ENCODE data around the gene PCGF1.

DNA sequence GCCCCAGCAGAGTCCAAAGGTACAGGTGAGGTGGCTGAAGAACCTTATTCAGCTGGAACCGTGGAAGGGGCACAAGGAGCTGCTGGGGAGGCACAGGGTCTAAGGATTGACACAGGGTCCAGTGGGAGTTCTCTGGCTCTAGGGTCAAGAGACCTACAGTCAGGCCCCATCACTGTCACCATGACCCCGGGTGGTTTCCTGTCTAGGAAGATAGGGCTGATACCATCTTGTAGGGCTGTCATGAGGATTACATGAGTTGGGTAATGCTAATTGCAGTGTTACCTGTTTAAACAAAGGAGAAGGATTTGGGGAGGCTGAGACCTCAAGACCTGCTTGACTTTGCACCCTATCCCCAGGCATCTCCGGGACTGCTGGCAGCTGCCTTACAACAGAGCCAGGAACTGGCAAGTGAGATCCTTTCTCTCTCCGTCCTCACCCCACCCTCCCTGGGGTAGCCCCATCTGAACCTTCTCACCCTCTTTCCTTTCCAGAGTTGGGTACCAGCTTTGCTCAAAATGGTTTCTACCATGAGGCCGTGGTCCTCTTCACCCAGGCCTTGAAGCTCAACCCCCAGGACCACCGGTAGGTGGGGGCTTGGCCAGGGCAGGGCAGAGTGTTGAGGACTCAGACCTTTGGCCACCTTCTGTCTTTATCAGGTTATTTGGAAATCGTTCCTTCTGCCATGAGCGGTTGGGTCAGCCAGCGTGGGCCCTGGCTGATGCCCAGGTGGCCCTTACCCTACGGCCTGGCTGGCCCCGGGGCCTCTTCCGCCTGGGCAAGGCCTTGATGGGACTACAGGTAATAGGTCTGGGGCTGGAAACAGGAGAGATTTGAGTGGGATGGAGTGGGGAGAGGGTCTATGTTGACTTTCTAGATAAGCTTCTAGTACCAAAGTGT is 15.6 kb downstream of the PCGF1 start:
- TF ChIP-seq, protein P1, sequence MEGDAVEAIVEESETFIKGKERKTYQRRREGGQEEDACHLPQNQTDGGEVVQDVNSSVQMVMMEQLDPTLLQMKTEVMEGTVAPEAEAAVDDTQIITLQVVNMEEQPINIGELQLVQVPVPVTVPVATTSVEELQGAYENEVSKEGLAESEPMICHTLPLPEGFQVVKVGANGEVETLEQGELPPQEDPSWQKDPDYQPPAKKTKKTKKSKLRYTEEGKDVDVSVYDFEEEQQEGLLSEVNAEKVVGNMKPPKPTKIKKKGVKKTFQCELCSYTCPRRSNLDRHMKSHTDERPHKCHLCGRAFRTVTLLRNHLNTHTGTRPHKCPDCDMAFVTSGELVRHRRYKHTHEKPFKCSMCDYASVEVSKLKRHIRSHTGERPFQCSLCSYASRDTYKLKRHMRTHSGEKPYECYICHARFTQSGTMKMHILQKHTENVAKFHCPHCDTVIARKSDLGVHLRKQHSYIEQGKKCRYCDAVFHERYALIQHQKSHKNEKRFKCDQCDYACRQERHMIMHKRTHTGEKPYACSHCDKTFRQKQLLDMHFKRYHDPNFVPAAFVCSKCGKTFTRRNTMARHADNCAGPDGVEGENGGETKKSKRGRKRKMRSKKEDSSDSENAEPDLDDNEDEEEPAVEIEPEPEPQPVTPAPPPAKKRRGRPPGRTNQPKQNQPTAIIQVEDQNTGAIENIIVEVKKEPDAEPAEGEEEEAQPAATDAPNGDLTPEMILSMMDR (conservative IDR thresholded peaks at IDR 0.05; ENCODE audit: low read depth, low read length), result no peak
- no peak for TF ChIP-seq EZH2 (IDR thresholded peaks at IDR 0.05; ENCODE audit: borderline replicate concordance, low read depth, low read length, poor library complexity, severe bottlenecking)
